Adrenal gland (tissue), 5 donors: Measurements from ENCODE around the gene HGF.

Experiments used
- POLR2A ChIP-seq, 2 donors: fragments of 450-650 bp; IDR thresholded peaks; one replicate each; pipeline ENCODE4 v1.6.1; 2017; ENCODE audit warnings: antibody characterized with exemption in 2 of 2, mild to moderate bottlenecking in 2 of 2, moderate library complexity in 1 of 2
- TF ChIP-seq, protein P1 (sequence below), 6 experiments: fragments of 450-650 bp in 4 of 6; fragments of 200-600 bp in 2 of 6; sonication (generic) in 1 of 6; IDR thresholded peaks; 1 replicate in 5 of 6; 2 replicates in 1 of 6; pipeline versions ENCODE4 v1.5.1 to v1.8.0; 2016 to 2021; ENCODE audit warnings: antibody characterized with exemption in 6 of 6, mild to moderate bottlenecking in 2 of 6, moderate library complexity in 1 of 6
- donor health status: DM: no; HTN: no; CAD: no.

- no peak for TF ChIP-seq POLR2A (IDR thresholded peaks at IDR 0.05)
- TF ChIP-seq, protein P1, sequence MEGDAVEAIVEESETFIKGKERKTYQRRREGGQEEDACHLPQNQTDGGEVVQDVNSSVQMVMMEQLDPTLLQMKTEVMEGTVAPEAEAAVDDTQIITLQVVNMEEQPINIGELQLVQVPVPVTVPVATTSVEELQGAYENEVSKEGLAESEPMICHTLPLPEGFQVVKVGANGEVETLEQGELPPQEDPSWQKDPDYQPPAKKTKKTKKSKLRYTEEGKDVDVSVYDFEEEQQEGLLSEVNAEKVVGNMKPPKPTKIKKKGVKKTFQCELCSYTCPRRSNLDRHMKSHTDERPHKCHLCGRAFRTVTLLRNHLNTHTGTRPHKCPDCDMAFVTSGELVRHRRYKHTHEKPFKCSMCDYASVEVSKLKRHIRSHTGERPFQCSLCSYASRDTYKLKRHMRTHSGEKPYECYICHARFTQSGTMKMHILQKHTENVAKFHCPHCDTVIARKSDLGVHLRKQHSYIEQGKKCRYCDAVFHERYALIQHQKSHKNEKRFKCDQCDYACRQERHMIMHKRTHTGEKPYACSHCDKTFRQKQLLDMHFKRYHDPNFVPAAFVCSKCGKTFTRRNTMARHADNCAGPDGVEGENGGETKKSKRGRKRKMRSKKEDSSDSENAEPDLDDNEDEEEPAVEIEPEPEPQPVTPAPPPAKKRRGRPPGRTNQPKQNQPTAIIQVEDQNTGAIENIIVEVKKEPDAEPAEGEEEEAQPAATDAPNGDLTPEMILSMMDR (IDR thresholded peaks at IDR 0.05) = no peak
These were observed 1.9 kb downstream of the HGF start for GRCh38 chr7:81767926-81768325.
